MM.1S (cell line): ENCODE results near the gene FADS1.

ENCODE experiments used
- EZH2phosphoT487 ChIP-seq: fragments of 300-600 bp; sonication (generic); IDR thresholded peaks from 2 replicates; pipeline ENCODE4 v1.6.1; 2018; ENCODE audit warnings: antibody characterized with exemption, low read length
- TF ChIP-seq, protein P1 (sequence below): fragments of 300-600 bp; sonication (generic); IDR thresholded peaks from 2 replicates; pipeline ENCODE4 v1.5.1; 2016; ENCODE audit warnings: antibody characterized with exemption, low read length, mixed read lengths

DNA sequence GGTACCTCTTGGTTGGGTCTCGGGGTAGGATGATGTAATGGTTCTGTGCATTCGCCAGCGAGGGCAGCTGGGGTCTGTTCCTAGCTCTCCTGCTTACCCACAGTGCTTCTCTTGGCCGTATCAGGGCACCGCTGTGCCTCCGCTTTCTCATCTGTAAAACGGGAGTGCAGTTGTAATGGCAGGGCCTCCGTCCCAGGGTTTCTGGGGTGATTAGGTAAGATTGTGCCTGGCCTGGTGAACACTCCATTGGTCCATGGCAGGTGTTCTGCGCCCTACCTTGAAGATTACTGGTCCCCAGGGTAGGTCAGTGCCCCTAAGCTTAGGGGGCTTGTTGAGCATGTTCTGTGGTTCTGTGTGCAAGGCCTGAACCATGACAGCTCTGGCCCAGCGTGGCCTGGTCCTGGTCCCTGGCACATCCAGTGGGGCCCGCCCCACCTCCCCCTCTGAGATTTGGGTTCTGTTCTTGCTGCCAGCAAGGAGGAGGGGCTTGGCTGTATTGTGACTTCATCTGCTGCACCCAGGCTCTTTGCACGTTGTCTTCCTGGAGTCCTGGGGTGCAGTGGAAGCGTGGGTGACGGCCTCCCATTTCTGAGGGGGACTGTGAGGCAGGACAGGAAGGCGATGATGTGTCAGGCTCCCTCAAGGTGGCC, 59.5 kb downstream of the FADS1 start:
- no peak for TF ChIP-seq EZH2phosphoT487
- TF ChIP-seq, protein P1, sequence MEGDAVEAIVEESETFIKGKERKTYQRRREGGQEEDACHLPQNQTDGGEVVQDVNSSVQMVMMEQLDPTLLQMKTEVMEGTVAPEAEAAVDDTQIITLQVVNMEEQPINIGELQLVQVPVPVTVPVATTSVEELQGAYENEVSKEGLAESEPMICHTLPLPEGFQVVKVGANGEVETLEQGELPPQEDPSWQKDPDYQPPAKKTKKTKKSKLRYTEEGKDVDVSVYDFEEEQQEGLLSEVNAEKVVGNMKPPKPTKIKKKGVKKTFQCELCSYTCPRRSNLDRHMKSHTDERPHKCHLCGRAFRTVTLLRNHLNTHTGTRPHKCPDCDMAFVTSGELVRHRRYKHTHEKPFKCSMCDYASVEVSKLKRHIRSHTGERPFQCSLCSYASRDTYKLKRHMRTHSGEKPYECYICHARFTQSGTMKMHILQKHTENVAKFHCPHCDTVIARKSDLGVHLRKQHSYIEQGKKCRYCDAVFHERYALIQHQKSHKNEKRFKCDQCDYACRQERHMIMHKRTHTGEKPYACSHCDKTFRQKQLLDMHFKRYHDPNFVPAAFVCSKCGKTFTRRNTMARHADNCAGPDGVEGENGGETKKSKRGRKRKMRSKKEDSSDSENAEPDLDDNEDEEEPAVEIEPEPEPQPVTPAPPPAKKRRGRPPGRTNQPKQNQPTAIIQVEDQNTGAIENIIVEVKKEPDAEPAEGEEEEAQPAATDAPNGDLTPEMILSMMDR: no peak
